PC-3 (cell line): ENCODE measurements around the gene CD52. TPM values are rescaled to one million over a fixed set of nuclear protein-coding genes. Genes with fewer than 3 reads are reported as not detected.

ENCODE experiments used
- ATAC-seq: fragments of 200-7000 bp; cut with Tn5 transposase; 2 replicates; pipeline ENCODE4 v1.9.1; 2020; ENCODE audit warnings: mild to moderate bottlenecking, moderate library complexity
- BruUV-seq: library from RNA; stranded (reverse); fragments of 400-500 nt; replicated peaks from 2 replicates; lab custom pipeline; 2021; lab: Mats Ljungman, UMichigan
- CTCF ChIA-PET: fragments of 300-600 bp; sonication (Branson Sonifier 250); formaldehyde crosslinking; loops from one replicate; lab custom pipeline; 2022; ENCODE audit warnings: antibody characterized with exemption; lab: Charles Lee
- POLR2A ChIA-PET: fragments of 300-600 bp; sonication (Branson Sonifier 250); formaldehyde crosslinking; loops from one replicate; lab custom pipeline; 2022; ENCODE audit warnings: antibody characterized with exemption; ENCODE audit not compliant: unreplicated experiment; lab: Charles Lee
- DNase-seq: peaks from one replicate; pipeline ENCODE4 v3.0.0-alpha.2; 2015
- H2AFZ ChIP-seq: fragments of 300-600 bp; sonication (generic); 2 replicates; pipeline ENCODE4 v1.6.0; 2016; ENCODE audit warnings: antibody characterized with exemption, low read length
- H3F3A ChIP-seq: fragments of 300-600 bp; sonication (generic); one replicate; pipeline ENCODE4 v1.6.0; 2017; ENCODE audit warnings: antibody characterized with exemption, low read length, control low read depth, mild to moderate bottlenecking; ENCODE audit not compliant: unreplicated experiment
- H3K27ac ChIP-seq: fragments of 300-600 bp; sonication (generic); 2 replicates; pipeline ENCODE4 v1.5.1; 2016; ENCODE audit warnings: mild to moderate bottlenecking, low read length
- H3K27me3 ChIP-seq: fragments of 300-600 bp; sonication (generic); 2 replicates; pipeline ENCODE4 v1.6.1; 2016; ENCODE audit warnings: low read length, mixed read lengths
- H3K36me3 ChIP-seq: fragments of 300-600 bp; sonication (generic); 2 replicates; pipeline ENCODE4 v1.6.1; 2016; ENCODE audit warnings: low read depth, mixed run types, low read length, mixed read lengths
- H3K4me1 ChIP-seq: fragments of 300-600 bp; sonication (generic); 2 replicates; pipeline ENCODE4 v1.5.1; 2016; ENCODE audit warnings: low read length; ENCODE audit not compliant: insufficient read depth
- H3K4me2 ChIP-seq: fragments of 300-600 bp; sonication (generic); 2 replicates; pipeline ENCODE4 v1.6.0; 2016; ENCODE audit warnings: low read length
- H3K4me3 ChIP-seq: fragments of 300-600 bp; sonication (generic); 2 replicates; pipeline ENCODE4 v1.5.1; 2016; ENCODE audit warnings: mild to moderate bottlenecking, low read length, mixed read lengths
- H3K79me2 ChIP-seq: fragments of 300-600 bp; sonication (generic); 2 replicates; pipeline ENCODE4 v1.6.1; 2017; ENCODE audit warnings: low read length, mixed read lengths
- H3K9ac ChIP-seq: fragments of 300-600 bp; sonication (generic); 2 replicates; pipeline ENCODE4 v1.6.0; 2016; ENCODE audit warnings: mild to moderate bottlenecking, low read length
- H3K9me2 ChIP-seq: fragments of 300-600 bp; sonication (generic); replicated peaks from 2 replicates; pipeline ENCODE4 v1.6.1; 2016; ENCODE audit warnings: mixed run types, low read length, mixed read lengths
- H3K9me3 ChIP-seq: fragments of 300-600 bp; sonication (generic); 2 replicates; pipeline ENCODE4 v1.6.1; 2016; ENCODE audit warnings: low read length, mixed read lengths
- H4K20me1 ChIP-seq: fragments of 300-600 bp; sonication (generic); 2 replicates; pipeline ENCODE4 v1.6.1; 2016; ENCODE audit warnings: low read length, mixed read lengths
- EZH2 ChIP-seq: fragments of 300-600 bp; sonication (generic); IDR thresholded peaks from one replicate; pipeline ENCODE4 v1.6.1; 2017; ENCODE audit warnings: antibody characterized with exemption, mild to moderate bottlenecking, low read length; ENCODE audit not compliant: unreplicated experiment
- EZH2phosphoT487 ChIP-seq: fragments of 300-600 bp; sonication (generic); IDR thresholded peaks from 2 replicates; pipeline ENCODE4 v1.6.1; 2018; ENCODE audit warnings: mild to moderate bottlenecking, antibody characterized with exemption, low read length, borderline replicate concordance
- intact Hi-C: fragments of 100-400 bp; cut with micrococcal nuclease; formaldehyde crosslinking; loops from 2 replicates; pipeline ENCODE4 v1.9.0; 2023
- total RNA-seq: library from RNA; depleted of rRNA; stranded (reverse); fragments of >200 nt; gene quantifications from 2 replicates; pipeline ENCODE4 v1.2.3, GENCODE V29; 2014
- TF ChIP-seq, protein P1 (sequence below): fragments of 300-600 bp; sonication (generic); conservative IDR thresholded peaks from 2 replicates; pipeline ENCODE4 v1.5.1; 2017; ENCODE audit warnings: antibody characterized with exemption, low read depth, mild to moderate bottlenecking, low read length

CD52 gene
- total RNA-seq, 1 experiment from 2014 or later, result not detected

- Histone ChIP-seq H3K4me2 (no peak overlapping the region), H3K4me1 (peaks cover 13% of the 10 kb centered on the region), H3K27ac (no peak overlapping the region), H3K36me3 (no peaks in the 10 kb centered on the region), H3F3A (no peaks in the 10 kb centered on the region), H3K9me3 (no peaks in the 10 kb centered on the region), H3K9me2 (no peaks in the 10 kb centered on the region), H2AFZ (no peak overlapping the region), H3K9ac (no peak overlapping the region), H3K4me3 (no peak overlapping the region), H4K20me1 (no peaks in the 10 kb centered on the region), H3K79me2 (no peaks in the 10 kb centered on the region), H3K27me3 (no peaks in the 10 kb centered on the region)
- intact Hi-C loops, result no loop called here
- POLR2A ChIA-PET, result no interaction called here
- no TSS peak for BruUV-seq
- ATAC-seq (no peak), DNase-seq (no peak)
- CTCF ChIA-PET, result interaction anchor here (0.9 kb wide), 1 partner anchor 55 kb away, joined by 3 read pairs; no protein-coding TSS in a partner anchor
- TF ChIP-seq EZH2phosphoT487 (no peak), EZH2 (no peak)
- TF ChIP-seq, protein P1, sequence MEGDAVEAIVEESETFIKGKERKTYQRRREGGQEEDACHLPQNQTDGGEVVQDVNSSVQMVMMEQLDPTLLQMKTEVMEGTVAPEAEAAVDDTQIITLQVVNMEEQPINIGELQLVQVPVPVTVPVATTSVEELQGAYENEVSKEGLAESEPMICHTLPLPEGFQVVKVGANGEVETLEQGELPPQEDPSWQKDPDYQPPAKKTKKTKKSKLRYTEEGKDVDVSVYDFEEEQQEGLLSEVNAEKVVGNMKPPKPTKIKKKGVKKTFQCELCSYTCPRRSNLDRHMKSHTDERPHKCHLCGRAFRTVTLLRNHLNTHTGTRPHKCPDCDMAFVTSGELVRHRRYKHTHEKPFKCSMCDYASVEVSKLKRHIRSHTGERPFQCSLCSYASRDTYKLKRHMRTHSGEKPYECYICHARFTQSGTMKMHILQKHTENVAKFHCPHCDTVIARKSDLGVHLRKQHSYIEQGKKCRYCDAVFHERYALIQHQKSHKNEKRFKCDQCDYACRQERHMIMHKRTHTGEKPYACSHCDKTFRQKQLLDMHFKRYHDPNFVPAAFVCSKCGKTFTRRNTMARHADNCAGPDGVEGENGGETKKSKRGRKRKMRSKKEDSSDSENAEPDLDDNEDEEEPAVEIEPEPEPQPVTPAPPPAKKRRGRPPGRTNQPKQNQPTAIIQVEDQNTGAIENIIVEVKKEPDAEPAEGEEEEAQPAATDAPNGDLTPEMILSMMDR, result no peak
Measured at GRCh38 chr1:26362331-26362730, 44.6 kb downstream of the CD52 start.

DNA sequence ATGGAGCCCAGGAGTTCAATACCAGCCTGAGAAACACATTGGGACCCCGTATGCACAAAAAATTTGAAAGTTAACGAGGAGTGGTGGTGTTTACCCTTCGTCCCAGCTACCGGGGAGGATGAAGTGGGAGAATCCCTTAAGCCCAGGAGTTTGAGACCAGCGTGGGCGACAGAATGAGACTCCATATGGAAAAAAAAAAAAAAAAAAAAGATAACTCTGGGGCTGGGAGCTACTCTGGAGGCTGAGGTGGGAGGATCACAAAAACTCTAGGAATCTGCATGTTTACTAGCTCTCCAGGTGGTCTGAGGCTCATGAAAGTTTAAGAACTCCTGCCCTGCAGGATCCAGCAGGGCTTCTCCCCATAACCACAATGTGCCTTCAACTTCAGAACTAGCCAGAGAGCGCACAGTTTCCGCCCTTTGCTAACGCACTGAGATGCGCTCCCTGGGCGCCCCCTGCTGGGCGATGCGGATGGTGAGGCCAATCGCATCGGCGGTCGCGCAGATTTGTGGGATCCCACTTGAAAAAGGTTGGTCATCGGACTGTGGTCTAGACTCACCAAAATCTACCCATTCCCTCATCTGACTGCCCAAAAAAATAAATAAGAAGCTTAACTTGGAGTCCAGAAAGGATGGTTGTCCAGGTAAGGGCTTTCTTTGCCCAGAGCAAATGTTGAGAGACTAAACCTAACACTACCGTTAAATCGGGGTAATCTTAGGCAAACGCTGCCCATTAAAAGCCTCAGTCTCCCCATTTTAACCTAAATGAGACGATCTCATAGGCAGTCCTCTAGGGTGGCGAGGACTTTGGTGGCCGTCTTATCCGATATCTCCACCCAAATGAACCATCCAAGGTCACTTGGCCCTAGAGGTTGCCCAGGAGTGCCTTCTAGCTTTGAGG lies 46.0 kb downstream of the CD52 start:
- H4K20me1 ChIP-seq, result no peaks in the 10 kb centered on the region
- no peaks in the 10 kb centered on the region for H3K9me3 ChIP-seq
- no peaks in the 10 kb centered on the region for H3F3A ChIP-seq
- H3K79me2 ChIP-seq, result no peaks in the 10 kb centered on the region
- no peaks in the 10 kb centered on the region for H3K9me2 ChIP-seq
- H3K36me3 ChIP-seq, result no peaks in the 10 kb centered on the region
- ChIA-PET CTCF (interaction anchor here (0.6 kb wide), 1 partner anchor 28 kb away, joined by 4 read pairs; no protein-coding TSS in a partner anchor), POLR2A (interaction anchor here (0.6 kb wide), 1 partner anchor 10 kb away, joined by 3 read pairs; no protein-coding TSS in a partner anchor)
- no peak overlapping the region for H3K9ac ChIP-seq
- peak overlapping the region; percentile 7; the same call in 1 of the 2 replicates for H3K4me2 ChIP-seq
- peaks cover 5% of the 10 kb centered on the region; the same call in 1 of the 2 replicates for H3K4me1 ChIP-seq
- TF ChIP-seq EZH2 (no peak), EZH2phosphoT487 (no peak)
- TF ChIP-seq, protein P1, result peak; percentile 98
- H3K27ac ChIP-seq, result no peak overlapping the region
- intact Hi-C loops, result loop anchor here (1.0 kb wide), 1 partner anchor 28 kb away; no protein-coding TSS in a partner anchor
- no TSS peak for BruUV-seq
- DNase-seq (peak; percentile 80), ATAC-seq (peak; percentile 83)
- H3K27me3 ChIP-seq, result no peaks in the 10 kb centered on the region
- H2AFZ ChIP-seq, result no peak overlapping the region
- no peak overlapping the region for H3K4me3 ChIP-seq

GRCh38 chr1:26364956-26365355 lies 47.2 kb downstream of the CD52 start:
- H3K4me1 ChIP-seq, result no peaks in the 10 kb centered on the region
- no peaks in the 10 kb centered on the region for H4K20me1 ChIP-seq
- ChIA-PET CTCF (no interaction called here), POLR2A (interaction anchor here (0.6 kb wide), 1 partner anchor 13 kb away, joined by 3 read pairs; no protein-coding TSS in a partner anchor)
- H3K27ac ChIP-seq, result no peak overlapping the region
- H3K4me3 ChIP-seq, result no peak overlapping the region
- H3K36me3 ChIP-seq, result no peaks in the 10 kb centered on the region
- TF ChIP-seq, protein P1, result no peak
- TF ChIP-seq EZH2phosphoT487 (no peak), EZH2 (no peak)
- no peak overlapping the region for H3K9ac ChIP-seq
- H3K27me3 ChIP-seq, result no peaks in the 10 kb centered on the region
- no peak overlapping the region for H2AFZ ChIP-seq
- H3K4me2 ChIP-seq, result no peak overlapping the region
- no peaks in the 10 kb centered on the region for H3K79me2 ChIP-seq
- ATAC-seq, result no peak
- intact Hi-C loops, result no loop called here
- BruUV-seq, result no TSS peak
- no peaks in the 10 kb centered on the region for H3K9me3 ChIP-seq
- DNase-seq, result no peak
- no peaks in the 10 kb centered on the region for H3K9me2 ChIP-seq
- H3F3A ChIP-seq, result no peaks in the 10 kb centered on the region
